ENCODE data around the gene NCAPG. TPM values are rescaled to one million over a fixed set of nuclear protein-coding genes. Genes with fewer than 3 reads are reported as not detected.

NCAPG gene
- total RNA-seq, 1 donor from 2014 or later = 6.4 TPM

DNA sequence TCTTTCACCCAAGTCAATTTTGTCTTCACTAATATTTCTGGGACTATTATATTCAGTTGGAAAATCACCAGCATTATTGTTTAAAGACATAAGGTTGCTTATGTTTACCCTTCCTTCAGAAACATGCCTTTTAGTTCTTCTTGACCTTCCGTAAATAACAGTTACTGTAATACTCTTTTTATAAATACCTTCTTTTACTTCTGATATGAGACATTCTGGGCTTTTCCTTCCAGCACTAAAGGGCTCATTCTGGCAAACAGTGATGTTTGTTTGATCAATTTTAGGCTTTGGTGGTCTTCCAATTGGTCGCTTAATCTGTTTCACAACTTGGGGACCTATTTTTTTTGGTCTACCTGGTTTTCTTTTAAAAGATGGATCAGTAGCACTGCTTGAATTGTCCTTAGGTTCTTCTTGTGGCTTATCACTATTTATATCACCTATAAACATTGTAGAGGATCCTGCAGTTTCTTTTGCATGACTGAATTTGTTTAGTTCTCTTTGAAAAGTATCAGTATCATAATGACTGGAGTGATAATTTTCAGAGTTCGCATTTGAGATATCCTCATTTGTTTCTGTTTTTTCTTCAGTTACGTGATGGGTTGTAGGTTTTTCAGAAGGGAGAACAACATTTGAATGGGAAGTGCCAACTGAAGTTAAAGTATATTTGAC, 64.8 kb downstream of the NCAPG start:
- DNase-seq = no peak

DNA sequence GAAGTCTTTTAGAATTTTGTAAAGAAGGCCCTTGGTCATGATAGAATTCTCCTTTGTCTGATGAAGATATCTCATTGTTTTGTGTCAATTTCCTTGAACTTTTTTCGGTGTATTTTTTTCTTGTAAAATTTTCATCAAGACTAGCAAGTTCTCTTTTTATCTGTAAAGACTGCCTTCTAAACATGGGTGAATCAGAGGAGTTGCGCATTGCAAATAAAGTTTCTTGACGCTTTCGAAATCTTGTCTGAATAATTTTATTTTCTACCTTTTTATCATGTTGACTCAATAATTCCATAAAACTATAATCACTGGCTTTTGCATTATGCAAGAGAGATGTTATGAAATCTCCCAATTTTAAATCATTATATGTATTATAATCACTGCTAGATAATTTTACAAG, 66.2 kb downstream of the NCAPG start:
- DNase-seq = no peak

DNA sequence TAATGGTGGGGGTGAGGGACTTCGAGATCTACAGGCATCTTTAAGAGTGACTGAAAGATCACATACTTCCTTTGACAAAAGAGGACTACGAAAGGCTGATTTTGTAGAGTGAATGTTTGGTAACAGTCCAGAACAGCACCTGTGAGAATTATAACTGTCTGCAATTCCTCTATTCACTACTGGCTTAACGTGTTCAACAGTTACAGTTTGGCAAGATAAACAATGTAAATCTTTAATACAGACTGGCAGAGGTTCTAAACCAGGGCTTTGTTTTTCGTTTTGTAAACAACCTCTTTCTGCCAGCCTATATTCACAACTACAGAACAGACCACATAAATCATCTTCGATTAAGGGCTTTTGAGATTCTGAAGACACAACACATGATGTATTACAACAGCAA, 66.9 kb downstream of the NCAPG start:
- DNase-seq = no peak

DNA sequence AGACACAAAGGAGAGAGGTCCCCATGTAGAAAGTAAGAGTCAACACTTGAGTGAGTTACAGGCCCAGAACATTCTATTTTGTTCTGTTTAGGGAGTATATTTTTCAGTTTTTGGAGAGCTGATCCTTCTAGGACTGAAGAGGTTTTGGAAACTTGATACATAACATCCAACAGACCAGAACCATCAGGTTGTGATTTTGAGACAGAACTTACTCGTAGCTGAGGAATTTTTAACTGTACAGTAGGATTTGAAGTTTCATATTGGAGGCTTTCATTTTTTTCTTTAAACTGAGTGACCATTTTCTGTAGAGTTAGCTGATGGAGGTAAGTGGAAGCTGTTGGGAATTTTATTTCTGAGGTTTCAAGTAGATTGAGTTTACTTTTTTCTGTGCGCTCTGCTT, 73.3 kb downstream of the NCAPG start:
- DNase-seq = no peak

DNA sequence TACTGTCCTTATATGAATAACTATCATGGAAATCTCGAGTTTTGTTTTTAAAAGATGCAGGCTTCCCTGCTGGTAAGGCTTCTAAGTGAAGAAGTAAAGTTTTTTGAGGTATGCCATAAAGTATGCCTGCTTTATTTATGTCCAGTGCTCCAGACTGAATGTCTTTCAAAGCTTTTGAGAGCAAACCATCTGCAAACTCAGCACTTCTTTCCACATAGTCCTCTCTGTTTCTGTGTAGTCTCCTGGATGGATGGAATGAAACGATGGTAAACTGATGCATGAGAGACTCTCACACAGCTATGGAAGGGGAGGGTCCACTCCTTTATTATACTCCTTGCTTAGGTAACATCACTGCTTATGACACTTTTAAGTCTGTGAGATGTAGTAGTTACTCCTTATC, 73.7 kb downstream of the NCAPG start:
- DNase-seq = no peak

DNA sequence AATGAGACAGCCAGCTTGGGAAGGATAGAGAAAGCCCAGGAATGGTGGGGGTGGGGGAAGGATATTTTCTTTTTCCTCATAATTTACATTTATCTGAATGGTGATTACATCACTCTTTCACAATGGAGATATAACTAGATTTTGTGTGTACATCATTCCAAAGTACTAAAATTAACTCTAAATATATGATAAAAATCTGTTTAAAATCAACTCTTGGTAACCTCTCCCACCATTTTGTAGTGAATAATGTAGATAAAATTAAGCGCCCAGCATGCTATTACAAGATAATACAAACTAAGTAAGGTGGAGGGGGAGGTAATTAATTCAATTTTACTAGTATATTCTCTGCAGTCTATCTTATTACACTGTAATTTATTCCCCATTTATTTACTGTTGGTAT, 78.9 kb downstream of the NCAPG start:
- no peak for DNase-seq

DNA sequence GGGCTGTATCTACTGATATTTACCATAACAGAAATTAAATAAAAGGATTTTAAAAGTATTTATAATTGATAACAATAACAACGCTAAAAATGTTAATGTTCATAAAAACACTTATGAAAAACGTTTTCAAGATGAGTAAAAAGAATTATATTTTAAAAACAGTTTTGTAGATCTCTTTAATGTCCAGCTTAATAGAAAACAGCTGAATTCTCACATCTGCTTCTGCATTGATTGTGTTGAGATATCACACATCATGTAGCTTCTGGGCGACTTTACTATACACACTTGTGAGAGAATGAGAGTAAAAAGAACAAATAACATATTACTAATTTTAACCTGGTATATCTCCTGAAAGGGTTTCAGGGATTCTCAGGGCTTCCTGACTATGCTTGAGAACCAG, 83.6 kb downstream of the NCAPG start:
- no peak for DNase-seq

Other genes with a start within 250 kb of the NCAPG start
- gene LAP3, start 233.8 kb upstream of the NCAPG start, total RNA-seq = 45.2 TPM
- 33.5 TPM for gene MED28, start 196.3 kb upstream of the NCAPG start, total RNA-seq
- 3.6 TPM for gene FAM184B, start 29.4 kb upstream of the NCAPG start, total RNA-seq
- 38.7 TPM for gene DCAF16, start 222 bp upstream of the NCAPG start, total RNA-seq
- 71.4 TPM for gene LCORL, start 210.8 kb downstream of the NCAPG start, total RNA-seq

Data from occipital lobe (tissue), 2 donors.